Measurements from ENCODE around the gene HOMER1.
A peak's percentile ranks its signal among the peaks of the same experiment; 100 is the strongest.

HOMER1 gene

GRCh38 chr5:79512471-79513307 lies 1.2 kb downstream of the HOMER1 start:
- peak; percentile 29 to 34 for DNase-seq (ENCODE audit: low read depth in 2 of 2)
- no peak for TF ChIP-seq CTCF (IDR thresholded peaks at IDR 0.05; ENCODE audit: low read depth, low read length)
- H3K4me3 ChIP-seq (replicated peaks in 1 of 2; ENCODE audit: low read depth in 2 of 2, low read length in 2 of 2), result peak overlapping the region; percentile 81 to 89

- peak in 1 of 2 donors; percentile 16 for DNase-seq (ENCODE audit: low read depth in 2 of 2)
- no peak for TF ChIP-seq CTCF (IDR thresholded peaks at IDR 0.05; ENCODE audit: low read depth, low read length)
- peak overlapping the region; percentile 81 to 89 for H3K4me3 ChIP-seq (replicated peaks in 1 of 2; ENCODE audit: low read depth in 2 of 2, low read length in 2 of 2)
Measured at GRCh38 chr5:79512049-79512448, 1.9 kb downstream of the HOMER1 start.

GRCh38 chr5:79510638-79511037 lies 3.3 kb downstream of the HOMER1 start:
- TF ChIP-seq CTCF (IDR thresholded peaks at IDR 0.05; ENCODE audit: low read depth, low read length), result no peak

GRCh38 chr5:79509244-79509885 lies 4.6 kb downstream of the HOMER1 start:
- no peak for DNase-seq (ENCODE audit: low read depth in 2 of 2)
- no peak for TF ChIP-seq CTCF (IDR thresholded peaks at IDR 0.05; ENCODE audit: low read depth, low read length)
- H3K4me3 ChIP-seq (replicated peaks in 1 of 2; ENCODE audit: low read depth in 2 of 2, low read length in 2 of 2), result no peak overlapping the region

More at GRCh38 chr5:79510638-79511037, 3.3 kb downstream of the HOMER1 start:
- no peak overlapping the region for H3K4me3 ChIP-seq (replicated peaks in 1 of 2; ENCODE audit: low read depth in 2 of 2, low read length in 2 of 2)
- DNase-seq (ENCODE audit: low read depth in 2 of 2), result no peak

- DNase-seq (ENCODE audit: low read depth in 2 of 2), result no peak
- no peak for TF ChIP-seq CTCF (IDR thresholded peaks at IDR 0.05; ENCODE audit: low read depth, low read length)
- H3K4me3 ChIP-seq (replicated peaks in 1 of 2; ENCODE audit: low read depth in 2 of 2, low read length in 2 of 2), result no peak overlapping the region
Measured at GRCh38 chr5:79508794-79509193, 5.1 kb downstream of the HOMER1 start.

- no peak for TF ChIP-seq CTCF (IDR thresholded peaks at IDR 0.05; ENCODE audit: low read depth, low read length)
- no peak overlapping the region for H3K4me3 ChIP-seq (replicated peaks in 1 of 2; ENCODE audit: low read depth in 2 of 2, low read length in 2 of 2)
- DNase-seq (ENCODE audit: low read depth in 2 of 2), result no peak
Measured at GRCh38 chr5:79508354-79508753, 5.6 kb downstream of the HOMER1 start.

Measured in cardiac fibroblast (primary cell).